ENCODE results near the gene LRRK1.

GRCh38 chr15:101092156-101092866, 173.2 kb downstream of the LRRK1 start:
- TF ChIP-seq SMC3 (IDR thresholded peaks at IDR 0.05; ENCODE audit: low read depth, low read length), result no peak
- no peak for TF ChIP-seq RXRA (IDR thresholded peaks at IDR 0.05; ENCODE audit: borderline replicate concordance, low read depth)
- no peak for TF ChIP-seq CTCF (IDR thresholded peaks at IDR 0.05)
- TF ChIP-seq MXI1 (IDR thresholded peaks at IDR 0.05; ENCODE audit: low read depth, low read length), result no peak
- TF ChIP-seq EP300 (IDR thresholded peaks at IDR 0.05; ENCODE audit: borderline replicate concordance in 1 of 2, low read depth in 1 of 2, low read length in 1 of 2), result no peak
- no peak for TF ChIP-seq RFX5 (IDR thresholded peaks at IDR 0.05; ENCODE audit: low read length)
- no peak for TF ChIP-seq POLR2AphosphoS5 (IDR thresholded peaks at IDR 0.05; ENCODE audit: low read depth, low read length)
- no peak for TF ChIP-seq IRF3 (IDR thresholded peaks at IDR 0.05; ENCODE audit: low read depth, low read length)
- TF ChIP-seq RAD21 (IDR thresholded peaks at IDR 0.05; ENCODE audit: low read length), result no peak
- no peak for TF ChIP-seq NRF1 (IDR thresholded peaks at IDR 0.05; ENCODE audit: low read depth, low read length)
